HEK293T (cell line): ENCODE measurements around the gene MYH10.

Experiments used
- CTCF ChIA-PET: fragments of 350-600 bp; formaldehyde crosslinking; extraction: SDS; loops from one replicate; lab custom pipeline; 2021; ENCODE audit warnings: antibody characterized with exemption, inconsistent platforms; lab: Yijun Ruan, JAX
- POLR2A ChIA-PET: fragments of 350-600 bp; formaldehyde crosslinking; extraction: SDS; loops from one replicate; lab custom pipeline; 2020; ENCODE audit warnings: antibody characterized with exemption, inconsistent platforms; lab: Yijun Ruan, JAX
- DNase-seq: peaks from one replicate; pipeline ENCODE4 v3.0.0; 2012; ENCODE audit warnings: mixed read lengths; ENCODE audit errors: extremely low spot score
- ARNT ChIP-seq: fragments of 450-650 bp; IDR thresholded peaks from 2 replicates; pipeline ENCODE4 v1.6.1; 2017; ENCODE audit warnings: mild to moderate bottlenecking
- BHLHE40 ChIP-seq: fragments of 450-650 bp; IDR thresholded peaks from 2 replicates; pipeline ENCODE4 v1.6.1; 2016; ENCODE audit warnings: mild to moderate bottlenecking, moderate library complexity, borderline replicate concordance
- CTBP1 ChIP-seq: fragments of 450-650 bp; IDR thresholded peaks from 2 replicates; pipeline ENCODE4 v1.6.1; 2016; ENCODE audit warnings: borderline replicate concordance
- ELF4 ChIP-seq: fragments of 450-650 bp; IDR thresholded peaks from 2 replicates; pipeline ENCODE4 v1.6.1; 2017; ENCODE audit warnings: antibody characterized with exemption
- FOXA1 ChIP-seq: fragments of 450-650 bp; IDR thresholded peaks from 2 replicates; pipeline ENCODE4 v1.6.1; 2016; ENCODE audit warnings: mild to moderate bottlenecking
- FOXK2 ChIP-seq: fragments of 450-650 bp; IDR thresholded peaks from 2 replicates; pipeline ENCODE4 v1.6.1; 2016; ENCODE audit warnings: mild to moderate bottlenecking
- FOXM1 ChIP-seq: fragments of 450-650 bp; IDR thresholded peaks from 2 replicates; pipeline ENCODE4 v1.6.1; 2017; ENCODE audit warnings: mild to moderate bottlenecking, borderline replicate concordance
- HDGF ChIP-seq: fragments of 450-650 bp; IDR thresholded peaks from 2 replicates; pipeline ENCODE4 v1.6.1; 2017; ENCODE audit warnings: antibody characterized with exemption, borderline replicate concordance
- L3MBTL2 ChIP-seq: fragments of 450-650 bp; conservative IDR thresholded peaks from 2 replicates; pipeline ENCODE4 v1.6.1; 2016; ENCODE audit warnings: mild to moderate bottlenecking
- LEF1 ChIP-seq: fragments of 450-650 bp; IDR thresholded peaks from 2 replicates; pipeline ENCODE4 v1.6.1; 2017; ENCODE audit warnings: mild to moderate bottlenecking, borderline replicate concordance
- NFRKB ChIP-seq: fragments of 450-650 bp; IDR thresholded peaks from 2 replicates; pipeline ENCODE4 v1.6.1; 2016; ENCODE audit warnings: mild to moderate bottlenecking, moderate library complexity
- SP1 ChIP-seq: fragments of 450-650 bp; IDR thresholded peaks from 2 replicates; pipeline ENCODE4 v1.6.1; 2017
- SUZ12 ChIP-seq: fragments of 450-650 bp; IDR thresholded peaks from 2 replicates; pipeline ENCODE4 v1.6.1; 2016; ENCODE audit warnings: mild to moderate bottlenecking
- TARDBP ChIP-seq: fragments of 450-650 bp; IDR thresholded peaks from 2 replicates; pipeline ENCODE4 v1.6.1; 2016
- ZNF384 ChIP-seq: fragments of 450-650 bp; IDR thresholded peaks from 2 replicates; pipeline ENCODE4 v1.6.1; 2016
- TF ChIP-seq, protein P1 (sequence below): fragments of 450-650 bp; IDR thresholded peaks from 2 replicates; pipeline ENCODE4 v1.6.1; 2016

Gene MYH10

DNA sequence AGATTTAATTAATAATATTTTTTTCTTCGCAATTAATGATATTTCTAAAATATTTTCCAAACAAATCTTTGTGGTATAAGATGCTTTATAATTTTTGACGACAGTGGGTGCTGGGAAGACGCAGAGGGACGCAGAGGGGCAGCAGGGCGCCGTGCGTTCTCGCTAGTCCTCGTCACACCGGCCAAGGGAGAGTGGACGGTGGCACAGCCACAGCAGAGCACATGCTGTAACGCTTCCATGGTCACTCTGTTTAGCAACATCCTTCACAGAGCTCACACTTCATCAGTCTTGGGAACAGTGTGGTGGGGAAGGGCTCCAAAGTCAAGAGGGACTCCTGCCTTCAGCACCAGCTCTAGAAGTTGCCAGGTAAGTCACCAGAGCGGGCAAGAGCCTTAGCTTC is 134.4 kb downstream of the MYH10 start:
- POLR2A ChIA-PET = no interaction called here
- TF ChIP-seq L3MBTL2 (no peak), CTBP1 (no peak), FOXK2 (no peak), ZNF384 (no peak), LEF1 (no peak), SUZ12 (no peak), HDGF (no peak), ELF4 (no peak), BHLHE40 (no peak)
- CTCF ChIA-PET = no interaction called here
- DNase-seq = no peak

DNA sequence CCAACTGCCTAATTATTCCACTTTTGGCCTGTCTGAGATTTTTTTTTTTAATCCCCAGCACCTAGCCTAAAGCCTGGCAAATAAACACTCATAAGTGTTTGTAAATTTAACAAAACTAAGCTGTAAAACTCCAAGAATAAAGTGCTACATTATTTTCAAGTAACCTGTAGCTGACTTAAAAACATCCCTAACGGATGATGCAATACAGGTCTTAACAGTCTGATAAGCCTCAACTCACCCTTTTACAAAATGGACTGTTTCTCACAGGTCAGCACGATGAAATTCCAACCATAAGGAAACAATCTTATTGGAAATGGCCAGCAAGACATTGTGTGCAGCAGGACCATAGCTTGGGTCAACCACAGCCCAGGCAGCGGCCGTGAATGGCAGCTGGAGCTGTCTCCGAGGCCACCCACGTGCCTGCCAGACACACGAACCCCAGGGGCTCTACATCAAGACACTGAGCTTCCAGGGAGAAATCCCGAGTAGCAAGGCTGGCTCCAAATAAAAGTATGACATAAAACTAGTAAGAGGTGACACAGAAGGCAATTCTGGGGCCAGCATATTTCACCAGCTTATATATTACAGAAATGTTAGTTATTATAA is 135.9 kb downstream of the MYH10 start:
- POLR2A ChIA-PET = no interaction called here
- DNase-seq = no peak
- no peak for TF ChIP-seq SP1
- TF ChIP-seq, protein P1, sequence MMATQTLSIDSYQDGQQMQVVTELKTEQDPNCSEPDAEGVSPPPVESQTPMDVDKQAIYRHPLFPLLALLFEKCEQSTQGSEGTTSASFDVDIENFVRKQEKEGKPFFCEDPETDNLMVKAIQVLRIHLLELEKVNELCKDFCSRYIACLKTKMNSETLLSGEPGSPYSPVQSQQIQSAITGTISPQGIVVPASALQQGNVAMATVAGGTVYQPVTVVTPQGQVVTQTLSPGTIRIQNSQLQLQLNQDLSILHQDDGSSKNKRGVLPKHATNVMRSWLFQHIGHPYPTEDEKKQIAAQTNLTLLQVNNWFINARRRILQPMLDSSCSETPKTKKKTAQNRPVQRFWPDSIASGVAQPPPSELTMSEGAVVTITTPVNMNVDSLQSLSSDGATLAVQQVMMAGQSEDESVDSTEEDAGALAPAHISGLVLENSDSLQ = no peak
- no peak for TF ChIP-seq TARDBP
- no peak for TF ChIP-seq FOXA1
- TF ChIP-seq ZNF384 = no peak
- TF ChIP-seq L3MBTL2 = no peak
- no peak for TF ChIP-seq NFRKB
- no peak for TF ChIP-seq BHLHE40
- TF ChIP-seq ARNT = no peak
- no peak for TF ChIP-seq SUZ12
- TF ChIP-seq FOXK2 = no peak
- TF ChIP-seq ELF4 = no peak
- TF ChIP-seq CTBP1 = no peak
- TF ChIP-seq HDGF = no peak
- no peak for TF ChIP-seq FOXM1
- no peak for TF ChIP-seq LEF1
- CTCF ChIA-PET = interaction anchor here (0.7 kb wide), 1 partner anchor 255 kb away, joined by 4 read pairs; no protein-coding TSS in a partner anchor

DNA sequence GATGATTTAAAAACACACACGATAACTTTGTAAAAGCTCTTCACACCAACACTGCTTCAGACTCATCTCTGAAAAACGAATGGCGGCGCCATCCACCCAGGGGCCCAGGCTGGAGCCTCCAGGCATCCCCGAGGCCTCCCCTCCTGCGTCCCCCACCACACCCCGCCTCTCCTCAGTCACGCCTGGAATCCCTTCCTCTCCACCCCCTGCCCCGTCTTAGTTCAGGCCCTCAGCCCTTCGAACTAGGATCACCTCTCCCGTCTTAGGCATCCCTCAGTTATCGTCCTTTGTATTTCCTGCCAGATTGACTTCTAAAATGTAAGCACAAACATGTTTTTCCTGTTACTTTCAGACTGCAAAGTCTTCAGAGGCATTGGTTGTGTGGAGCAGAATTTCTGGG is 136.5 kb downstream of the MYH10 start:
- DNase-seq = no peak
- ChIA-PET CTCF (no interaction called here), POLR2A (no interaction called here)
- no peak for TF ChIP-seq ARNT
- no peak for TF ChIP-seq ELF4
- no peak for TF ChIP-seq HDGF
- no peak for TF ChIP-seq BHLHE40

DNA sequence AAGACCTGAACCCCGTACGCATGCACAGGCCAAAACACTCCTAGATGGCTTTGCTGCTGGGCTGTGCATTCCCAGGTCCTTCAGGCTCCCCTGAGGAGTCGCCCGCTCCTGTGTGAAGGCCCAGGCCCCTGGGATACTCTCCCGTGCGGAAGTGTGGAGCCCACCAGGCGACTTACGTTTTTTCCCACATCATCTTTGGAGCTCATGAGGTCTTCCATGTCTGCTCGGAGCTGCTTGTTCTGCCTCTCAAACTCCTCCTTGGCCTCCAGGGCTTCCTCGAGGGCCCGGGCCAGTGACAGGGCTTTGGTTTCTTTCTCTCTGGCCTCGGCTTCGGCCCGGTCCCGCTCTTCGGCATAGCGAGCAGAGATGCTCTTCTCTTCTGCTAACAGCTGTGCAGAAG is 138.4 kb downstream of the MYH10 start:
- ChIA-PET POLR2A (no interaction called here), CTCF (interaction anchor here (0.7 kb wide), 1 partner anchor 40 kb away, joined by 3 read pairs; no protein-coding TSS in a partner anchor)
- no peak for DNase-seq
- no peak for TF ChIP-seq FOXA1
- TF ChIP-seq ARNT = no peak
- TF ChIP-seq HDGF = no peak
- no peak for TF ChIP-seq BHLHE40
- TF ChIP-seq ZNF384 = no peak
- TF ChIP-seq FOXK2 = no peak
- no peak for TF ChIP-seq CTBP1
- no peak for TF ChIP-seq LEF1
- no peak for TF ChIP-seq ELF4
- TF ChIP-seq SUZ12 = no peak
- no peak for TF ChIP-seq TARDBP
- TF ChIP-seq FOXM1 = no peak
- no peak for TF ChIP-seq L3MBTL2
- no peak for TF ChIP-seq SP1
- no peak for TF ChIP-seq NFRKB
- TF ChIP-seq, protein P1 = no peak

DNA sequence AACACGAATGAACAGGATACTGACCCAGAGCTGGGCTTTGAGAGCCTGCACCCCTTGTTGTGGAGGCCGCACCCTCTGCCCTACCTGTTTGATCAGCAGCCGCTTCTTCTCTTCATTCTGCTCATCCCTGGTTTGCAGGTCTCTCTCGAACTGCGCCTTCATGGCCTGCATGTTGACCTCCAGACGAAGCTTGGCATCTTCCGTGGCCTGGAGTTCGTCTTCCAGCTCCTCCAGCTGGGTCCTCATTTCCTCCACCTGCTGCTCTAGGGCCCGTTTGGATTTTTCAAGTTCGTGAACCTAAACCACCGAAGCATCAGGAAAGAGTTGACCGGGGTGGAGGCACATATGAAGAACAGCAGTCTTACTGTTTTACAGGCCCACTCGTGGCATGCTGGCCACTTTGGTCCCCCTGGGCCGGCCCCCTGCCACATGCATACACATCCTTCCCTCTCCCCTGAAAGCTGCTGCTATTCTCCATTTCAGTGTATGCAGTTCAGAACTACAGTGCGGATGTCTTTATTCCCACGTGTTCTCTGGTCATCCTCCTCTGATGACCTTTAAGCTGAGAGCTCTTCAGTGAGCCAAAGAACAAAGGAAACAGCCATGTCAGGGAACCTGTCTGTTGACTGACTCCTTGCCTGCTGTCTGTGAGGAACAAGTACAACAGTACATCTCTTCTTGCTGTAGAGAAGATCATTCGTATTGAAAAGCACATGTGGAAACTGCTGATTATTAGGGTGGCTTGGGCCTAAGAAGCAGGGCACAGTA is 140.1 kb downstream of the MYH10 start:
- TF ChIP-seq LEF1 = no peak
- no peak for TF ChIP-seq SP1
- no peak for TF ChIP-seq BHLHE40
- TF ChIP-seq SUZ12 = no peak
- no peak for TF ChIP-seq ARNT

DNA sequence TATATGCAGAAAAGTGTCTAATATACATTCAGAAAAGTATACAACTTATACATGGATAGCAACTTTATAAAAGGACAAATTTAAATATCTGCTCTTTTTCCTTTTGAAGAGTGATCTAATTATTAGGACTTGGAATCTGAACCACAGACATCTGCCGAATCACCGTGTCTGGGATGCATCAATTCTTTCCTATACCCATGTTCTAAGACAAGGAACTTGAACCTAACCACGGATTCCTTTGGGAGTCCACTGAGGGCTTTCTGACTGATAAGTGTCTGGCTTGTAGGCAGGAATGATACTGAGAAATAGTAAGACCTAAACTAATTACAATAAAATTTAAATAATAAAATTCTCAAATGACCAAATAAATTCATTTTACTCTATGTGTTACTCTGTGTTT is 140.7 kb downstream of the MYH10 start:
- TF ChIP-seq NFRKB (no peak), SUZ12 (no peak), SP1 (no peak), HDGF (no peak), BHLHE40 (no peak), FOXA1 (no peak), ELF4 (no peak), CTBP1 (no peak), TARDBP (no peak), ARNT (no peak), ZNF384 (no peak), FOXM1 (no peak), L3MBTL2 (no peak), FOXK2 (no peak), LEF1 (no peak)
- TF ChIP-seq, protein P1 = no peak
- ChIA-PET POLR2A (no interaction called here), CTCF (no interaction called here)
- no peak for DNase-seq

More for the DNA sequence above, 140.1 kb downstream of the MYH10 start:
- ChIA-PET POLR2A (no interaction called here), CTCF (no interaction called here)
- no peak for DNase-seq
